ENCODE results near the gene HOXC9.

The HOXC9 gene

DNA sequence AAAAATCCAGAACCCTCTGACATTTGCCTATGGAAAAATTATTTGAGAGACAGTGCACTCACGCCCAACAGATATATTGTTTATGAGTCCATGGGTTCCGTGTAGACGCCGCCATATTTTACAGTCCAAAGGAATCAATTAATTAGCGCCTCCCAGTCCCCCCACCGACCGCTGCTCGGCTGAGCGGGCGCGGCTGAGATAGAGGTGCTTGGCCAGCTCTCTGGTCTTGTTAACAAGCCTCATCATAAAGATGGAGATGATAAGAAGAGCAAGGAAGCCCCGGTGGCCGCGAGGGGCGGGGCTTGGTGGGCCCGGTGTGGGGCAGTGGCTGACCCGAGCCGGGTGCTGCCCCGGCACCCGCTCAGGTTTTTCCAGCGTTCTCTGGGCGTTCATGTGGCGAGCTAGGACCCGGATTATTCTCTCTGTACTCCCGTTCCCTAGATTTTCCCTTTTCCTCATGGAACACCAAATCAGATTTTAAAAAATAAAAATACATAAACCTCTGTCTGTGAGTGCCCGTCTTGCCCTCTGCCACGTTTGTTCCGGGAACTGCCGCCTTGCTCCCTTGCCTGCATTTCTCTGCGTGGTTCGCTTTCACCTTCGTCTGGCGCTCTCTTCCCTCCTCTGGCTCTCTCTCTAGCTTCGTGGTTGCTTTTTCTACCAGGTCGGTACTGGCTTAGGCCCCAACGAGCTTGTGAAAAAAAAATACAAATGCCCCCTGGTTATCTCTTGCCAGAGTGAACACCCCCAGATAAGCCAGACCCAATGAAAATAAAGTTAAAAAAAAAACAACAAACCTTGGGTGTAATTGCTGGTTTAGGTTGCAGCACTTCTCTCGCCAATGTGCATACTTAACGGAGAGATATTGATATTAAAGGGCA is 36.3 kb upstream of the HOXC9 start:
- DNase-seq (ENCODE audit: low read depth in 2 of 2), result no peak

DNA sequence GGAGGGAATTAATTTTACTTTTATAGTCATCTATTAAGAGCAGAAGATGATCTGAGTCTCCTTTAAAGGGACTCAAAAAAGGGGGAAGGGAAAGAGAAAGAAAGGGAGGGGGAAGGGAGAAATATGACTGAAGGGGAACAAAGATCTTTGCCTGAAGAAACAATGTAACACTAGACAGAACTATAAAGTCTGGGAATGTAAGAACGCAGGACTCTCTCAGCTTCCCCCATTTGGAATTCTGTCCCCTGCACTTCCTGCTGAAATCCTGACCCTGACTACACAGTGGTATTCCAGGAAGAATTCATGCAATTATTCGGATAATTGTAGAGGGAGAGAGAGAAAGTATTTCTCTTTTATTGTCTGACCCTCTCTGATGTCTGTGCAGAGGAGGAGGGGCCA is 35.6 kb upstream of the HOXC9 start:
- DNase-seq (ENCODE audit: low read depth in 2 of 2), result no peak

DNA sequence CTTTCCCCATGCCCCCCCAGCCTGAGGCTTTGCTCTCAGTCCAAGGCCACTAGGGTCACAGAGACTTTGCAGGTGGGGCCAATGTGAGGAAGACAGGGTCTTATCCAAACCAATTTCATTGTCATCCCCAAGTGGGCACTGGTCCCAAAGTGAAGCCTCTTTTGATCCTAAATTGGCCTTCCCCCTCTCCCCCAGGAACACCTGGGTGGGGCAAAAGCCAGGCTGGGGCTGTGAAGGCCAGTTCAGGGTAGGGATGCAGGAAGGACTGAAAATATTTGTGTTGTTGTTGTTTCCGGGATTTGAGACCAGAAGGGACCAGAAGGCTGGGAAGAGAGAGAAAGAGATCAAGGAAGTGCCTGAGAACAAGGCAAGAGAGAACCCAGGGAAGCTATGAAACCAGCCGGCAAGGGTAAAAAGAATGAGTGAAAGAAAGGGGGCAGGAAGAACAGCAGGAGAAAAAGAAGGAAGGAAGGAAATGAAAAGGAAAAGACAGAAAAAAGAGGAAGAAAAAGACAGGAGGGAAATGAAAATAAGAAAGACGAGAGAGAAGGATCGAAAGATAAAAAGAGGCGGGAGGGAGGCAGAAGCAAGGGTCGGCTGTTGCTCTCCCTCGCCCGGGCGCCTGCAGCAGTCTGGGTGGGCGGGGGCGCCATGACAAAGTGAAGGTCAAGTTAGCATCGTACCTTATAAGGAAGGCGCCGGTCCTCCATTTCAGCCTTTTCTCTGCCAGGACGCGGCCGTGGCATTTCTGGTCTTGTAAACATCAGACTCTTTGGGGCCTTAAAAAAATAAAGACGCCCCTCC is 34.5 kb upstream of the HOXC9 start:
- DNase-seq (ENCODE audit: low read depth in 2 of 2), result no peak

DNA sequence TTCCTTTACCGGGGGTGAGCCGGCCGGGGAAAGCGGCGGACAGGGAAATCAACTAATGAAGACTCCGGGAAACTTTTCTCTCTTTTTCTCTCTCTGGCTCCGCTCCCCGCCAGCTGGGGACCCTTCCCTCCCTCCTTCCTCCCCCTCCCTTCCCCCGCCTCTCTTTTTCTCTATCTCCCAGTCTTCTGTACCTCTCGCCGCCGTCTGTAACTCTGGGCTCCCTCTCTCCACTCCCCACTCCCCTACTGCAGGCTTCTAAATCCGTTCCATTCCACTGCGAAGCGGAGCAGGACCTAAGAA is 33.9 kb upstream of the HOXC9 start:
- no peak for DNase-seq (ENCODE audit: low read depth in 2 of 2)

DNA sequence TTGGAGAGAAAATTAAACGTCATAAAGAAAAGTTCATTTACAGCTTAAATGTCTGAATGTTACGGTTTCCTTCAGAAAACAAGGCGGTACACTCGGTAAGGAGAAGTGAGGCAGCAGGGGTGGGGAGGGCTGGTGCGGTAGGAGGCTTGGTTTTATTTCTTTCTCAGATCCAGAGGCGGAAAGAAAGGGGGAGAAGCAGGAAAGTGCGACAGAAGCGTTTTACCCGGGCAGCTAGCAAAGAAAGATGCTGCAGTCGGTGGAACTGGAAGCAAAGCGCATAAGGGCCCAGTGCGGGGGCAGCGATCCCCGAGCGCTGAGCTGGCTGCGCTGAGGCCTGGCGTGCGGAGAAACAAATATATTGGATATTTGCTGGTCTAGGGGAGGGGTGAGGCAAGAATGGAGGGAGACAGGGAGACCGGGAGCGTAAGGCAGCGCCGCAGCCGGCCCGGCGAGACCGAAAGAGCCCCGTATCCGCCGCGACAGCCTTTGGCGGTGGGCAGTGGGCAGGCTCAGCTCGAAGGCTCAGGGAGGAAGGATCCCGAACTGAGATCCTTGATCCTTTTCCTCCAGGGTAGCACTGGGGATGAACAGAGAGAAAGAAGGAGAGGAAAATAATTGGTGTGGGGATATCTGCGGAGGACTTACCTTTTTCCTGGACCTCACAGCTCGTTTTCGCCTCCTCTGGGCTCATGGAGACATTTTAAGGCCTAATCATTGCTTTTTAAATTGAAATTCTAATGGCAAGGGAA is 33.4 kb upstream of the HOXC9 start:
- DNase-seq (ENCODE audit: low read depth in 2 of 2), result no peak

DNA sequence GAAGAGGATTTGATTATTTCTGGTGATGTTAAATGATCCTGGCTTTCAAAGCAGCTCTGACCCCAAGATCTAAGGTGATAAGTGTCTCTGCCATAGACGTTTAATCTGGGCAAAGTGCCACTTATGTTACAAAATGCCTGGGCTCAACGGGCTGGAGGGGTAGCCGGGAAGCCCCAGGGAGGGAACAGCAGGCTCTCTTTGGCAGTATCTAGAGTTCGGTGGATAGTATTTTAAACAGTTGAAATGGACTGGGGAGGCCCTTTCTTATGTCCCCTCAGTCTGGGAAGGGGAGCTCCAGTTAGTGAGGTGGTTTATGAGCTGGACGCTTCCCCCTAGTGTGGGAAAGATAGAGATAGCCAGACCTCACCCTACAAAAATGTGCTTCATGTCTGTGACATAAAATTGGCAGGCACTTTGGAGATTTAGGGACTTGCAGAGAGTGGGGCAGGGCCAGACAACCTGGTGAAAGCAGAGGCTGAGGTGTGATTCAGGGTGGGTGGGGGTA is 32.5 kb upstream of the HOXC9 start:
- no peak for DNase-seq (ENCODE audit: low read depth in 2 of 2)

DNA sequence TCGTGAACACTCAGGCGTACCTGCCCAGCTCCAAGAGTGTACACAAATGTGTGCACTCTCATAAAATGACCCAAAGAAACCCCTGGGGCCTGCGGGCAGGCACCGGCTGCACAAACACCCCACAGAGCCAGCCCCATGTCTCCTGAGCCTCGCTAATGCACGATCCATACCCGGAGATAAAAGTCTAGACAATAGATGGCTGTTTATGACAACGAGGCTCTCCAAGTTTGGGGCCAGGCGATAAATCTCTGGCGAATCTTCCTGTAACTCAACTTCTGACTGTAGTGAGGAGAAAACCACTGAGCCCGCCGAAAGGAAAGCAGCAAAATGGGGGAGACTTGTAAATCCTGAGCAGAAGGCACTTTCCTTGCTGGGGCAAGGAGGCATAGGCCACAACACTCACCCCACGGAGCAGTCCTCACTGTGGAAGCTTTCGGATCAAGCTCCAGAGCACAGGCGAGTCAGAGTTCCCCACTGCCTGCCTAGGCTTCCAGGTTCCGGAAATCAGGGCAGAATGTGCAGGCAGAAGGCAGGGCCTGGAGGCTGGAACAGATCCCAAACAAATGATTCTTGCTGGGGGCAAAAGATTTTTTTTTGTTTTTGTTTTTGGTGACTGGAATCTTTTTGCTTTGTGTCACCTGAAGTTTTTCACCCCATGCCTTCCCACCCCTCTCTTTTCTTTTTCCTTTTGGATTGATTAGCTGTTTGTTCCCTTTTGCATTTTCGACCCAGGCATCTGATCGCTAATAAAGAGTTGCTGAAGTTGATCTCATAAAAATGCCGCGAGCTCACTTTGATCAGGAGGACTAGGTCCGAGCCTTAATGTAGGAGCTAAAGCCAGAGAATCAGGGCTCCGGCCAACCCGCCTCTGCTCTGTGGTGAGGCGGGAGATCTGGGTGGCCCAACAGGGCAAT is 31.5 kb upstream of the HOXC9 start:
- no peak for DNase-seq (ENCODE audit: low read depth in 2 of 2)

DNA sequence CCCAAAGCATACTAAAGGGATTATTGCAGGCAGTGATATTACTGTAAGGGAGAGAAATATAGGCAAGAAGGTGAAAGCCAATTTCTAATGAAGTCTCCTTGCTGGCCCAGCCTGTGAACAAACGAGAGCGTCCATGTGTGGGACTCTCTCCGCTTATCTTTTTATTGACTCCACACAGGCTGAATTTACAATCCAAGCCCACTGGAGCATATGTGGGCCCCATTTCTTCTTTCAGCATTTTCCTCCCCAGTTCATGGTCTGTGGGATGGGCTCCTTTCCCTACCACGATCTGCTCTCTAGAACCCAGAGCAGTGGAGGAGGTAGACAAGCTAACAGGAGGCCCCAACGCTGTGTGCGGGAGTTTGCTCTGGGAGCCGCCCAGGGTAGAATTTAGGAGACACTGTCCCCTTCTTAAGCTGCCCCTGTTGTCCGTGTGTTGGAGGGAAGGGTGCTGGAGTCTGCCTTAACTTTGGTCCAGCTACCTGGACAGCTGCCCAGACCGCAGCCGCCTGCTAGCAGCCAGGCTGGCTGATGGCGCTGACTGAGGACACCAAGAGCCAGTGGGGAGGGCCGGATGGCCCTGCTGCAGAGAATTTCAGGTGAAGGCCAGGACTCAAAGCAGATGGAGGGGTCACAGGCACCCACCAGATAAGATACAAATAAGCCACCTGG is 30.2 kb upstream of the HOXC9 start:
- DNase-seq (ENCODE audit: low read depth in 2 of 2), result no peak

DNA sequence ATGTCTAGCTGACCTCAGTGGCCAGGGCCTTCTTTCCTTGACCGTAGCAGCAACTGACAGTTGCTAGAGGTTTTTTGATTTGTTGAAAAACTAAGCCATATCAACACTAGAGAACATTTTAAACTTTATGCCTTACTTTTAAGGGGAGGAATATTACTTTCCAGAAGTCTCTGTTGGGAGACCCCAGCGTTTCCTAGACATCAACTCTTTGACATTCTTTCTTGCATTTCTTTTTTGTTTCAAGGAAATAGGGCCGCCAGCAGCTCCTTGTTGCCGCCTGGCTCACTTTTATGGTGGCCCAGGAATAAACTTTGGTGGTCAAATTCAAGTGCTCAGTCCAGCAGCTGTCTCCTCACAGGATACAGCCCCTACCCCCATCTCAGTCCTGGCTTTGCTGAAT is 29.5 kb upstream of the HOXC9 start:
- no peak for DNase-seq (ENCODE audit: low read depth in 2 of 2)

DNA sequence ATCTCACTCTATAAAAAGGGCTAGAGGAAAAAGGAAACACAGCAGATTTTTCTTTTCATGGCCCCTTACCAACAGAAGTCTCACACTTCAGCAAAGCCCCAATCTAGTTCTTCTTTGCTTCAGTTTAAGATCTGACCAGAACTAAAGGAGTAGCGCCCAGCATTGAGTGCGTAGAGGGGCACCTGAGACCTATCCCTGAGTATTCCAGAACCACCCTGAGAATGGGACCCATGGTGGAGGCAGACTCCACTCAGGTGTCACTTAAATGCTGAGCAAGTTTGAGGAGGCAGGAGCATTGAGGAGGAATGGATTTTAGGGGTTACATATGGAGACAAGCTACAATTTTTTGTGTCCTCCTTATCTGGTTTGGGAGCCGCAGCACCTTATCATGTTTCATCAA is 28.8 kb upstream of the HOXC9 start:
- DNase-seq (ENCODE audit: low read depth in 2 of 2), result no peak

DNA sequence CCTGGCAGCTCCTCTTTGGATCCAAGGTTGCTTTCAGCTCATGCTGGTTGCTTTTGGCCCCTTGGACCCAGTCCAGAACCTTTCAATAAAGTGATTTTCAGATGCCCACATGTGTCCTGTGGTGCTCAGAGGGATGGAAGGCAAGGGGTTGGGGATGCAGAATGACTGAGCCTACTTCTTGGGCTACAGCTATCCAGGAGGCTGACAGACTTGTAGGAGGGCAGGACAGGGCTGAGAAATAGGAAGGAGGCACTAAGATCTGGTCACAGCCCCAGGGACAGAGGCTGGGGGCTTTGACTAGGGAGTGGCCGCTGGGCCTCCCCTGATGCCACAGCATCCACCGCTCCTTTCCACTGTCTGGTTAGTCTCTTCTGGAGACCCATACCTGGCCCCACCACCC is 28.3 kb upstream of the HOXC9 start:
- no peak for DNase-seq (ENCODE audit: low read depth in 2 of 2)

DNA sequence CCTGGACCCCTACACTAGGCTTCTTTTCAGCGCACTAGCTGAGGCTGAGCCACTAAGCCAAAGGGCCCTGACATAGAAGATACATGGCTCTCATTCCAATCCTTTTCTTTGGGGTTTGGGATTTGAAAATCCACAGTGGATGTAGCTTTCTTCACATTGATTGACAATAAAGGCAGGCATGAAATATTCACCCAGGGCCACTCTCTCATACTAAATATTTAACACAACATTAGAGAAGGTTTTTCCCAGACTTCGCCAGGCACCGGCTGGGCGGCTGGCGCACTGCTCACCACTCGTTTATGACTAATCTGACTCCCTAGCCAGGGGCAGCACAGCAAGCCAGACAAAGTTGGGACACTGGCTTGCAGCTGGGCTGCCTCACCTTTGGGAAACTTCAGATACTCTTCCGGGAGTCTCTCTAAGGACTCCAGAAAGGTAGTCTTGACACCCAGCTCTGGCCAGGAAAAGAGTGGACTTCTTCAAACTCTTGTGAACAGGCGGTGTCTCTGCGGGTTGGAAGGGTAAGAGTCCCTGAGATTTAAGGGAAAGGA is 27.7 kb upstream of the HOXC9 start:
- DNase-seq (ENCODE audit: low read depth in 2 of 2), result no peak

DNA sequence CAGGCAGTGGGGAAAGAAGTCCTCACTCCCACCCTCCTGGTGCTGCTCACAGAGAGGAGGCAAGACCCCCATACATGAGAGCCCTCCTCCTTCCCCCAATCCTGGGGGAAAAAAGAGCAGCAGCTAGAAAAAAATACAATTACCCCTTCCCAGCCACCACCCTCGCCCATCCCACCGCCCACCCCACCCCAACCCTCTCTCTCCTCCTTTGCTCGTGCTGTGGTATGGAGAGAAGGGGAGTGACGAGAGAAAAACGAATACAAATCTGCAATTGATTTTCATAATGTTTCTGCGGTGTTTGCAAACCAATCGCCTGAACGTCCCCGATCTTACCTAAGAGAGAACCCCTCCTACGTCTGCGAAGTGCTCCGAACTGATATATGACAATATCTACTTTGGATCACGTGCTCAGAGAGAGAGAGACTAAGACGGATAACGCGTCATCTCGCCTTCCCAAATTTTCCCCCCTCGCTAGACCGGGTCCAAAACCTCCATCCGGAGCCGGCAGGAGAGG is 27.2 kb upstream of the HOXC9 start, which contains the start of gene HOXC11:
TSS of gene HOXC11 (plus strand) at position 405 of the 514 bp plus-strand sequence. CDS start 116 bp downstream, outside the sequence.
- DNase-seq (ENCODE audit: low read depth in 2 of 2), result no peak

DNA sequence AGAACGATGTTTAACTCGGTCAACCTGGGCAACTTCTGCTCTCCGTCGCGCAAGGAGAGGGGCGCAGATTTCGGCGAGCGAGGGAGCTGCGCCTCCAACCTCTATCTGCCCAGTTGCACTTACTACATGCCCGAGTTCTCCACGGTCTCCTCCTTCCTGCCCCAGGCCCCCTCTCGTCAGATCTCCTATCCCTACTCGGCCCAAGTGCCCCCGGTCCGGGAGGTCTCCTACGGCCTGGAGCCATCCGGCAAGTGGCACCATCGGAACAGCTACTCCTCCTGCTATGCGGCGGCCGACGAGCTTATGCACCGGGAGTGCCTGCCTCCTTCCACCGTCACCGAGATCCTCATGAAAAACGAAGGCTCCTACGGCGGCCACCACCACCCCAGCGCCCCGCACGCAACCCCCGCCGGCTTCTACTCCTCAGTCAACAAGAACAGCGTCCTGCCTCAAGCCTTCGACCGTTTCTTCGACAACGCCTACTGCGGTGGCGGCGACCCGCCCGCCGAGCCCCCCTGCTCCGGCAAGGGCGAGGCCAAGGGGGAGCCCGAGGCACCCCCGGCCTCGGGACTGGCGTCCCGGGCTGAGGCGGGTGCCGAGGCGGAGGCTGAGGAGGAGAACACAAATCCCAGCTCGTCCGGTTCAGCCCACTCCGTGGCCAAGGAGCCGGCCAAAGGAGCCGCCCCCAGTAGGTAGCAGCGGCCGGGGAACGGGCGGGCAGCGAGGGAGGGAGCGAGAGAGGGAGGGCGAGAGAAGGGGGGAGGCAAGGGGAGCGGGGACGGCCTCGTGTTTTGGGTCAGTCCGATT is 26.5 kb upstream of the HOXC9 start:
- DNase-seq (ENCODE audit: low read depth in 2 of 2), result no peak

DNA sequence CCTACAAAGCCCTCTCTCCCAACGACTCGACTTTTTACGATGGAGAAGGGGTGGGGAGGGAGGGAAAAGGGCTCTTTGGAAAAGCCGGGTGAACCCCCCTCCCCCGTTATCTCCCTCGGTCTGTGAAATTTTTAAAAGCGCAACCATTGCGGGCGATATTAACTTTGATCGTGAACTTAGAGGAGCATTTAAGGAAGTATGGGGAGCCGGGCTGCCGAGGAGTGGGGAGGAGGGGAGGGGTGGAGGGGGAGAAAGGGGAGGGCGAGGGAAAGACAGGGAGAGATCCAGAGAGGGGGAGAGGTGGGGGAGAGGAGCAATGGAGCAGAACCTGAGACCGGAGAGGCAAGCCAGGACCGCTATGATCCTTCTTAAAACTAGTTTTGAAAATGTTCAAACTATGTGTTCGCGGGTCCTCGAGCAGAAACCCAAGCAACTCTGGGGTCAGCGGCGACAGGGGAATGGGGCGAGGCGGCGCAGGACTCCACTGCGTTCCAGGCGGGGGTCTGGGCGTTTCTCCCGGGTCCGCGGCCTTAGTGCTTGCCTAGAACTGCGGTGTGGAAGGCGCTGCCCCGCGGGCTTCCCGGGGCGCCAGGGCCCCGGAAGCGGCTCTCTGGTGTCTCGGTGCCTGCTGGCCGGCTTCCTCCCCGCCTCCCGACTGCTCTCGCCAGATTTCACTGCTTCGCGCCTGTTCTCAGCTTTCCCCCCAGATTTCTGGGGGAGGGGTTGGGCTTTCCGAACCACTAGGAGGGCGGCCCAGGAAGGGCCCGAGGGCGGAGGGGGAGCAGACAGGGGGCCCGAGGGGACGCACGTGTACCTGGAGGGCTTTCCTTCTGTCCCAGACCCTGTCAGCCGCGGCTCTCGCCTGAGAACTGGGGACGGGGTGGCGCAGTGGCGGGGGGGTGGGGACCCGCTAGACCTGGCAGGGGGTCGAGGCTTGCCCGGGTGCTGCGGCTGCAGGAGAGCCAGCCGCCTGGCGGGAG is 25.6 kb upstream of the HOXC9 start, which contains the start of gene HOTAIR:
TSS of gene HOTAIR (minus strand) at position 871 of the 980 bp plus-strand sequence.
- no peak for DNase-seq (ENCODE audit: low read depth in 2 of 2)

DNA sequence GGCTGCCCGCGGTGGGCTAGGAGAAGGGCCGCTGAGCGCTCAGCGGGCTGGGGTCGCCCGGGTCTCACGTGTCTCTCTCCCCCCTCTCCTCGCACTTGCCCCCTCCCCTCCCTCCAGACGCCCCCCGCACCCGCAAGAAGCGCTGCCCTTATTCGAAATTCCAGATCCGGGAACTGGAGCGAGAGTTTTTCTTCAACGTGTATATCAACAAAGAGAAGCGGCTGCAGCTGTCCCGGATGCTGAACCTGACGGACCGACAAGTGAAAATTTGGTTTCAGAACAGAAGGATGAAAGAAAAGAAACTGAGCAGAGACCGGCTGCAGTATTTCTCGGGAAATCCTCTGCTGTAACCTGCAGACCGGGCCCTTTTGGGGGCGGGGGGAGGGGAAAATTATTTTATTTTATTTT is 24.9 kb upstream of the HOXC9 start:
- DNase-seq (ENCODE audit: low read depth in 2 of 2), result no peak

DNA sequence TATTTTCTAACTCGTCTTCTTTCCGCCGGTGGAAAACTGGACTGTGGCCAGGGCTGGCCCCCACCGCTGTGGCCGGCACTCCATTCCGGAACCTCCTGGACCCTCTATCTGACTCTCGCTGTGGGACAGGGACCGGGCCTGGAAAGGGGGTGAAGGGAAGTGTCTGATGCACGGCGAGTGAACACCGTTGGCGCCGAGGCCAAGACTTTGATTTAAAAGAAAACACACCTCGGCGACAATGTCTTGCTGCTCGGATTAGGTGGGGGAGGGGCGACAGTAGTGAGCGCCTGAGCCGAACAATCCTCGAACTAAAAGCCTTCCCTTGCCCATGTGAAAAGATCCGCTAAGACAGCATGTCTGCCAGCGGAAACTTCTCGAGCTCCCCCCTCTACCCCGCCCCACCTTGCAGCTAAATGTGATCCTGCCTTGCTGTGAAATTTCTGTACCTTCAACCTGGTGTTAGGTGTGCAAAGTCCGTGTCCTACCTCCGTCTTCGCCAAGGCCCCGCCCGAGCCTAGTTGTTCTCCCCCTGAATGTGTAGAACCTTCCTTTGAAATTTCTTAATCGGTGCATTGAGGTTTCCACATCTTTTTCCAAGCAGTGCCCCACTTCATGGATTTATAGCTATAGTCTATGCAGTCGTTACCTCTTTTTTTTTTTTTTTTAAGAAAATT is 24.3 kb upstream of the HOXC9 start:
- no peak for DNase-seq (ENCODE audit: low read depth in 2 of 2)

All from stimulated activated CD4-positive, alpha-beta T cell treated with anti-CD3 and anti-CD28 coated beads, Interleukin-1b, Interleukin-23, amount 100 ng/mL, for 1 hour (primary cell).